GM18502 (cell line): ENCODE data around the gene SEMA3C.

Experiments
- ATAC-seq: cut with Tn5 transposase; IDR thresholded peaks from one replicate; pipeline ENCODE4 v1.9.1; 2021; ENCODE audit warnings: mild to moderate bottlenecking; ENCODE audit not compliant: unreplicated experiment, poor library complexity

SEMA3C gene

DNA sequence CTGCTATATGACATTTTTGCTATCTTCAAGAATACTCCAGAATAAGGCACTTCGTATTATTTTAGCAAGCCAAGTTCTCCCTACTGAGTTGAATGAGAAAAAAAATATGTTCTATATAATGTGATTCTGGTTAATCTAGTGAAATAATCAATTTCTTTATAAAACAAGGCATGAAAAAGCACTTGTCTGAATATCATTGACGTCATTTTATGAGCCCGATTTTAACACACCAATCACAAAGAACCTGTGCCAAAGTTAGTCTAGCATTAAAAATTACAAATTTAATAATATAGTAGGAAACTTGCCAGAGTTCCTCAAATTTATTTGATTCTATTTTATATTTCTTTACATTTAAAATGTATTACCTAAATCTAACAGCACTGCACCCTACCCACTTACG lies 155.1 kb downstream of the SEMA3C start:
- no peak for ATAC-seq

DNA sequence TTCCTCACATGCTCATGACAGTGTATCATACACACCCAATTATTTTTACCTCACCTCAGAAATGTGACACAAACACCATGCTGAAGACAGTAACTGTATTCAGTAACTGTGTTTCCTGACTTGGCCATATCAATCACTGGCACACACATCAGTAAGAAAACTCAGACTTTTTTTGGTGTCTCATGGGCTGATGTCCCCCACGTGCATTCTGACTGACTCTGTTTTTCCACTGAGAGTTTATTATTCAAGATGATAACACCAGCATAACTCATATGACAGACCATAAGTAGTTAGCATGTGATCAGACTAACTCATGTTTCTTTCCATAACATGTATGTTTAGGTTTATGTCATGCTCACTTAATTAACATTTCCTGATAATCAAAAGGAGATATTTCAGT lies 155.6 kb downstream of the SEMA3C start:
- ATAC-seq = no peak

DNA sequence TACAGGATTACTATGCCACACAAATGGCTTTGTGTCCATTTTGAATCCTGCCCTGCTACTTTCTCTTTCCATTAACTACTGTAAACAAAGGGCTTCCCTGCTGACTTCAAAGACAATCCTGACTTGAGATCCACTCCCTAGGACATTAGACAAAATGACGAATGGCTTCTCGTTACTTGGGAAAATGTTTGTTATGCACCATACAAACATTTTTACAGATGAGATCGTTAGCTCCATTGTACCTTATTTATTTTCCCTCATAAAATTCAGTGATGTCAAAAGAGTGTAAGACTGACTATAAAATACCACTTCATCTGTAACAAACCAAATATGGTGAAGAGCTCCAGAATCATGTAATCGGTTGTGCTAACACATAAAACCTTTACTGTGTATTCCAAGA lies 158.6 kb downstream of the SEMA3C start:
- ATAC-seq = no peak

DNA sequence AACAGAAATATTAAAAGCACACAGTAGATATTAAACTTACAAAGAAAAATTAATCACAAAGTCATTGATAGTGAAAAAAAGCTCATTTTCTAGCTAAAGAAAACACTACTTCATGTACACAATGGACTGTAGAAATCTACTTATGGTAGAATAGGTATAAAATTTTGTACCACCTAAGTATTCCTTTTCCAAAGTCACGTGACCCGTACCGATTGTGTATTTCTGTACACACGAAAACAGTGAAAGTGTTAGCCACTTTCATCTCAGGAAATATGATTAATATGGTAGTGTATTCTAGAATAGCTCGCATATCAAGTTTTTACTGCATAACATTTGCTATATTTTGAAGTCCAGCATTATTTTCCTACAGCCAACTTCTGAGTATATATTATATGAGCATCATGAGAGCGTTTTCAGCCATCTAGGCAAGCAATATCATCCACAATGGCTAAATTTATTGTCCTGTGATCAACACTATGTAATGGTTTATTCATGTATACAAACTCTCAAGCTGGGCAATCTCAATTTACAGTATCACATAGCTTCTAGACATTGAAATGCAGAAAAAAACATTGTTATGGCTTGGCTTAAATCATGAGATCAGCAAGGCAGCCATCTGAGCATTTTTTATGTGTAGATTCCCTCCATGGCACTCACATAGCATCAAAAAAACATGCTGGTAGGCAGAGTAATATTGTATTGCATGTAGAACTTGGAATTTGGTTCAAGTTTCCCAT lies 165.7 kb downstream of the SEMA3C start:
- no peak for ATAC-seq

DNA sequence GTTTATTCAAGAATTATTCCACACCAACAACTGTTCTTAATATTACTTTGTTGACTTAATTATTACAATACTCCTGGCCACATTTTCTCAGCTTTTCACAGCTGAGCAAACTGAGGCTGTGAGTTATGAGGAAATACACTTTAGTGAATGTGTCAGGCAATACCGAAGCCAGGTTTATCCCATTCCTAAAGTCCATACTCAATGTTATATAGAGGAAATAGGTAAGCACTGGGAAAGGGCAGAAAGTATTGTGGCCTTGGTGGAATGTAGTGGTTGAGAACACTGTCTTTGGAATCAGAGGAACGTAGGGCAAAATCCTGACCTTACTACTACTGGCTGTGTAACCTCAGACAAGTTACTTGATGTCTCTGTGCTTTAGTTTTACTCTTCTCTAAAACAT lies 169.6 kb downstream of the SEMA3C start:
- no peak for ATAC-seq

DNA sequence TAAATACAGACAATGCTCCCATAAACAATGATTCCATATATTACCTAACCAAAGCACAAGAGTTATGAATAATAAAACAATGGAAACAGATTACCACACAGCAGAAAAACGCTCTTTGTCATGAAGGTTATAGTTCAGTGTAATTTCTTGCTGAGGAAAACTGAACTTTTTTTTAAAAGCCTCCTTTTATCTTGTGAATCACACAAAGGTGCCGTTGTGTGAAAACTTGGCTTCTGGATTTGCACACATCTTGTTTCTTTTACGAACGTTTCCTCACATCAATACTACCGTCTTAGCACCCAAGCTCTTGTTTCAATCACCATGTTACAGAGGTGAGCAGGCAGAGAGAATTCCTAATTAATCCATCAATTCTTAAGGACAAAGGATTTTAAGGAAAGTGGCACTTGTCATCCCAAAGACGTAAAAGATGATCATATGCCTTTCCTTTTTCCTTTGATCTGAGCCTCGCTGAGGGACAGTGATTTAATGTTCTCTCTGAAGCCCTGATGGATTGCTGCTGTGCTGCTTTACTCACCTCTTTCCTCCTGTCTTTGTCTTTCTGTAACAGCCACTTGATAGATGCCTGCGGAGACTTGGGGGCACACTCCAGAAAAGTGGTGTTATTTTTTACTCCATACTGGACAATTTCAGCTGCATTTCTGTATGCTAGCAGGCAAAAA lies 170.3 kb downstream of the SEMA3C start:
- ATAC-seq = no peak

DNA sequence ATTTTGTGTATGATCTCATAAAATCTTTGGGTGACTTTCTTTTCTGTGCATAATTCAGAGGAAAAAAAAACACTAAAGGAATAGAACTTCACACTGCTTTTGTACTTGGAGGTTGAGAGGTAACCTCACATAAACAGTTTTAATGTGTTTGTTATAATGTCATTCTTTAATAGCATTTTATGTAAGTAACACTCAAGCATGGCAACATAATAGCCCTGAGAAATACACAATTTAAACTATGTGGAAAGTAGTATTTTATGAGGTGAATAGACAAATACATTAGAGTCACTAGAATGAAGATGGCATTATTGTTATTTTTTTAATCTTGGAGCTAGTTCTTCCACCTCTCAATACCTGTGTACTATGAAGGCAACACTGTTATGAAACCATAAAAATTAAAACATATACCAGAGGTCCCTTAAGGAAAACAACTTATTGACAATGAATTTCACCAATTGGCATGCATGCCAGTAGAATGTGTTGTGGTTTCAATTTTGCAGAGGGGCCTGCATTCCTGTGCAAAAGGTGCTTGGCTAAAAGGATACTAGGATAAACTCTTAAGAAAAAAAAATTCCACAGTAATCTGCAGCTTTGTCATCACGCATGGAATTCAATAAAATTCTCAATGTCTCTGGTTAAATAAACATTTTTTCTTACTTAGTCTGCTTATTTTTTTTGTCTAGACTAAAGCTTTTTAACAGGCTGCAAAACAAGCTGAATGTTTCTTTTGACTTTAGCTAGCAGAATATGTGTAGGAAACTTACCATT lies 177.9 kb downstream of the SEMA3C start:
- ATAC-seq = no peak

DNA sequence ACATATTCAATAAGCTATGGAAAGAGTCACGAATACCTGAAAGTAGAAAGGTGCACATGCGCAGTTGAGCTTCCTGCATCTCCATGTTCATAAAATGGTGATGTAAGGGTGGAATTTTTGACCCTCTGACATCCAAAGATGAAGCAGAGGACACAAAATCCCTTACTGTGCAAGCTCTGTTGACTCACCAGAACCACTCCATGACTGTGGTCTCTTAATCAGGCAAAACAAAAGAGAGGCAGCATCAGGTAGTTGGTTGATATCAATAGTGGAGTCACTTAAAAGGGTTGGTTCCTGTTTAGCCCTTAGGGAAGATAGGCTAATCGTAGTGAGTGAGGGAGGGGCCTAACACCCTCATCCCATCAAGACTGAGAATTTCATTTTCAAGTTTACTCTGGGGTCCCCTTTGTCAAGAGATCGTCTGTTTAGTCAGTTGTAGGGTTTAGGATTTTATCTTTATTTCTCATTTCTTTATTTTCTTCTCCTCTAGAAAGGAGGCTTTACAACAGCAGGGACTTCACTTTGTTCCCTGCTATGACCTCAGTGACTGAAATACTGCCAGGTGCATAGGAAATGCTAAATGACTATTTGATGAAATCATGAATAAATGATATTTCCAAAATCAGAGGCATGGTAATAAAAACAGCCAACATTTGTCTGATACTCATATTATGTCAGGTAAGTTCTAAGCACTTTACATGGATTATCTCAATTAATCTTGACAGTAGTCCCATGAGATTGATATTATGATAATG lies 182.3 kb downstream of the SEMA3C start:
- ATAC-seq = no peak

DNA sequence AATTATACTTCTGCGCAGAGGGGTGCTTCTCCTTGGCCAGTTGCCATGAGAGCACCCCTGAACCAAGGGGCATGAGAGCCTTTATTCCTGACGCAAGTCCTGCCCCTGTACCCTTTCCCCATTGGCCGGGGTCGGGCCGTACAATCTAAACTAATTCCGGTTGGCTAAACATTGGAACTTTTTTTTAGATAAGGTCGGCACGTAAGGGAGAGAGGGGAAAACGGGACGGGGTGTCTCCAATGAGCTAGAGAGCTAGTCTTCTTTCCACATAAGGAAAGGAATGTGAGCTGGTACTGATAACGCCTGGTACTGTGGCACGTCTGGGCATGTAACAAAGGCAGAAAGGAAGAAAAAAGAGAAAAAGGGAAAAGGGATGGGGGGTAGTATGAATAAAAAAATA lies 183.5 kb downstream of the SEMA3C start:
- no peak for ATAC-seq

DNA sequence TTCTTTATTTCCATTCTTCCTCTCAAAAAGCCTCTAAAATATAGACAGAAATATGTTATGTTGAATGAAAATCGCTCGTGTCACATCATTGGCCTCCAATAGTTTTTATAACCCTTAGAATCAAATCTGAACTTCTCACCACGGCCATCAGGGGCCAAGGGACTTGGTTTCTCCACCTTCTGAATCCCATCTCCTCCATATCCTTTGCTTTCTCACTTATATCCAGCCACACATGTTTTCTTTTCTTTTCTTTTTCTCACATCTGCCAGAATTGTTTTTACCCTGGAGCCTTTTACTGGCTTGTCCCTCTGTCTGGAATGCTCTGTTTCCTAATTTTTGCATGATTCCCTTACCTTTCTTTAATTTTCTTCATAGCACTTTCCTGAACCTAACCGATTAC lies 184.8 kb downstream of the SEMA3C start:
- ATAC-seq = no peak

DNA sequence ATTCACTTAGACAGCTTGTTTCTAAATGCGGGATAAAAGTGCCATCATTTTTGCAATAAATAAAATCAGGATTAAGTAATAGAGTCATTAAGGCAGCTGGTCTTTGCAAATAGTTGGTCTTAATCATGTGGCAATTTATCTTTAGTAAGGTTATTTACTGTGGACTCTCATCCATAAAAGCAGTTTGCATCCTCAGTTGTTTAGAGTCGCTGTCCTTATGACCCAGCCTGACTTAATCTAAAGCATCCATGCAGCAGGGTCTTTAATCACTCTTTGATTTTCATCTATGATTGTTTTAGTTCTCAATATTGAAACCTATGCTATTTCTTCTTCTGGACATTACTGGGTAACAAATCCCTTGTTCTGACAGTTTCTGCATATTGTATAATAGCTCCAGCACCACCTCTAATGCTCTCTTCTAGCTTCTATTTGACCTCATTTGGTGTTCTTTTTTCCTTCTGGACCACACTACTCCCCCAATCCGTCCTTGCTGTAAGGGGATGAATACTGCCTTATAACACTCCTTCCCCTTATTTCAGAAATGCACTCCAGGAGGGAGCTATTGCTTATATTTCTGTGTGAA lies 185.4 kb downstream of the SEMA3C start:
- ATAC-seq = no peak

DNA sequence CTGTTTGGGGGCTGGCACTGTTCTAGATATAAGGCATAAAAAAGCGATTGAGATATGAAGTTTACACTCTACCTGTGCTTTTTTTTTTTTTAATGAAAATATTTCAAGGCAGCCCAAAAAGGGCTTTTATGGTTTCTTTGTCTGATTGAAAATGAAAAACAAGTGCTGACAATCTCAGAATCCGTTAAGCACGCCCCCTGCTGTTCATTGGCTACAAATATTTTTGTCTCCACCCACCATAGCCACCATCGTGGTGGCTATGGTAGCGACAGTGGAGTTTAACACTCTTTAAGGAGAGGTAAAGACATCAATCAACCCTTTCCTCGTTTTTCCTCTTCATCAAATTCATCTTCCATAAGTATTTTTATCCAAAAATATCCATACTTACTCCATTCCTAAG lies 186.2 kb downstream of the SEMA3C start:
- ATAC-seq = no peak

DNA sequence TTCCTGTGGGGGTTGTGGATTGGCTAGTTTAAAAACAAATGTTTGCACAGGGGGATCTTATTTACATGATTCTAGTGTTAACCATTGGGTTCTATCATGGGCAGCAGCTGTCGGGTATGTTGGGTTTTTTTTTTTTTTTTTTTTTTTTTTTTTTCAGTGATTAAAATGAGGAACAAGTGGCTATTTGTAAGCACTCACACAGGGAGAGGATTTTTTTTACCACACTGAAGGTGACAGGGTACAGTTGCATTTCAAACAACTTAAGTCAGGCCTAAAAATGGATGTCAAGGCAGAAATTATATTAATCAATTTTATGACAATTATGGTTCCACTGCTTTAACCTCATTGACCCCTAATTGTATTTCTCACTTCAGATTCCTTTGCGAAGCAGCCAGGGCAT lies 187.6 kb downstream of the SEMA3C start:
- ATAC-seq = no peak

DNA sequence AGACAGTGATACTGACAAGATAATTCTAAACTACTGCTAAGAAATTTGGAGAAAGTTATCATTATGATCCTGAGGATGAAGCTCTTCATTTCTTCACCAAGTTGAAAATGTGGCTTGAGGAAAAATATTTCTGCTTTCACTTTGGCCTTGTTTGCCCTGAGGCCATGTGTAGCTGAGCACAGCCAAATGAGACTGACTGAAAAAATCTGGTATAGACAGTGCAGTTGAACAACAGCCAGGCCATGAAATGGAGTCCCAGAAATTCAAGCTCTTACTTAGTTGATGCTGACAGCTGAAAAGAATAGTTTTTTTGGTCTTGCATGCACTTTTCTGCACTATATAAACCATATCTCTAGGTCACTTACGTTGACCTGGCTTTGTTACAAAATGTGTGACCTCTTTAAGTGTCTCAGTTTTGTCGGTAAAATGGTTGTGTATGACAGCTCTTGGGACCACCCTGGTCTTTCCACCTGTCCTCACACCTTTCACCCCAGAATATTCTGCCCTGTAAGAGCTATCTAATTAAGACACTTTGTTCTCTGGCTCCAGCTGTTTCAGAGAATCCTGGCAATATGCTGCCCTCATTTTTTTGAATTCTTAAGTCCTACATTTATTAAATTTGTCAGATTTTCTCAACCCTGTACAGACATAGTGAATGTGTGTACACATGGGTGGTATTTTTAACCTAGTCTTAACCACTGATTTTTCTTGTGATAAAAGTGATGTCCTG lies 189.1 kb downstream of the SEMA3C start:
- no peak for ATAC-seq

DNA sequence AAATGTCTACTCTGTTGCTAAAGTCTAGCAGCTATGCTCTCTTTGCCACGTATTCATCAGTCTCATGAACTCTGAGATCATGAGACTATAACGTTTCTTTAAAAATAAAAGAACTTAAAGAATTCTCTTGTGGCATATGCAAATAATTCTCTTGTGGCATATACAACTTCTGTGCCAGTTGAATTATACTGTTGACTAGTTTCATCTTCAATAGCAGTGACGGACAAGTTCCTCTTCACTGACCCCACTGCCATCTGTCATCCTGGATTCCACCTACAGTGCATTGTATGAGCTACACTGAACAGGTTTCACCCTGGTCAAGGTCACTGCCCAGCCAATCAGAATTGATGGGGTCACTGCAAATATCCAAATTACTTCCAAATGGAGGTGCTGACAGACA lies 192.2 kb downstream of the SEMA3C start:
- no peak for ATAC-seq

DNA sequence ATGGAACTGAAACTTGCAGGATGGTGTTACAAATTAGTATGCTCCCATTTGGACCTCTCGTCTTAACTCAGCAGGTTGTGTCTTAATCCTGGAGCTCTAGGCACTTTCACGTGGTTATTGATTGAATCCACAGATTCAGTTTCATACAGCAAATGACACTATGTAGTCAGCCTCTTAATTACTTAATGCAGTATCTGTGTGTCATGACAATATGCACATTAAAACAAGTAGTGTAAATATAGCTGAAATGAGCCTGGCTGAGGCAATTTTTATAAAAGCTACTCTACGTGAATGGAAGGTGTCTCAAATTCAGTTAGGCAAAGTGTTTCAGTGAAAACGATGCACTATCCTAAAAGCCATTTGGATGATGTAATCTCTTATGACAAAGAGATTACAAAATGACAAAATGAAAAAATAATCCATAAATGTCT lies 193.7 kb downstream of the SEMA3C start:
- ATAC-seq = no peak

DNA sequence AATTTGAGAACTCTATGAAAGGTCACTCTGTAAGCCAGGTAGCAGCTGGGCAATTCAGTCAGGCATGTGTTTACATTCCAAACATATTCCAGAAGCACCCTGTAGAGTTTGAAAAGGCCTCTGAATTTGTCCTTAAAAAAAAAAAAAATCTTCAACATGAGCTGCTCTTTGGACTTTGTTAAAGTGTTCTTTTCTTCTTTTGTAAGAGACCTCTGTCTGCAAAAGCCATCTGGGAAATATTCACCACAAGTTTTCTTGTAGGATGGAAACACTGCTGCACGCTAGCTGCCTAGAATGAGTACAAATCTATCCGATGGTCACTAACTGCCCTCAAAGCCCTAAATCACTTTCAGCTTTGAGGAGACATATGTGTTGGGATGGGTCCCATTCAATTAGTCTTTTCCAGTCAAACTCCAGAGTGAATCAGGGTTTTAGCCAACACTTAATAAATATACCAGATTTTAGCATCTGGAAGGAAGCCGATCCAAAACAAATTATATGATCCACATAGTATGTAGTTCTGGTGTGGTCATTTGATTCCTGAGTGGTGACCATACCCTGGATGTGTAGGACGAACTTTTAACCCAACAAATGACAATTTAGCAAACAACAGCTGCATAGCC lies 194.5 kb downstream of the SEMA3C start:
- no peak for ATAC-seq

DNA sequence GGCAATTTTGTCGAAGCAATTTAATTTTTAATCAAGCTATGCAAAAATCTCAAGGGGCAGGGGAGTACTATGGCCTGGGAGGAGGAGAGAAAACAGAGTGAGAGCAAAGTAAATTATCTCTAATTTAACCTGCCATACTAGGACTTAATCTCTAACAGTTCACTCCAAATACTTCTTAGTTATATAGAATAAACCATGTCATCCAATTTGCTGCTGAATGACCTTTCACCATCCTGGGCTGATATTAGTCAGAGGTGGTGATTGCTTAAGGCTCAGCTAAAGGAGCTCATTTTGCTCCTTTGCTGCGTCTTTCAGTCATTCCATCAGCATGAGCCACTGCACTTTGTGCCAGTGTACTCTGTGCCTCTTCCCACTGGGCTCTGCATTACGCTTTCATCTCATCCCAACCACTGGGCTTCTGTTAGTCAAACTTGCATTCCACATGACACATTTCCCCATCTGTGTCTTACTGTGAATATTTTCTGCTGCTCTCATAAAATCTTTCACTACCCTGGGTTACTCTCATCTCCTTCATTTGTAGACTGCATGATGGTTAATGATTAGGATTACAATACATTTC lies 196.1 kb downstream of the SEMA3C start:
- no peak for ATAC-seq
